ENCODE measurements around the gene SMURF1. TPM values are rescaled to one million over a fixed set of nuclear protein-coding genes. Genes with fewer than 3 reads are reported as not detected.

Gene SMURF1
- total RNA-seq, 1 donor from 2014 or later: 51.3 TPM

- H3K27me3 ChIP-seq (ENCODE audit: control insufficient read depth, insufficient read depth, low read length): no peaks in the 10 kb centered on the region
- no peak for DNase-seq (ENCODE audit: low read depth)
- no peak for TF ChIP-seq CTCF (IDR thresholded peaks at IDR 0.05; ENCODE audit: insufficient read depth, low read length, poor library complexity, severe bottlenecking)
- H3K4me3 ChIP-seq (ENCODE audit: low read depth, low read length): no peak overlapping the region
- H3K36me3 ChIP-seq (ENCODE audit: control insufficient read depth, insufficient read depth, low read length): peaks cover 6% of the 10 kb centered on the region
These were observed 102.4 kb downstream of the SMURF1 start for GRCh38 chr7:99041526-99041925.

GRCh38 chr7:99040104-99040958 is 103.6 kb downstream of the SMURF1 start:
- DNase-seq (ENCODE audit: low read depth): peak; percentile 38
- peaks cover 6% of the 10 kb centered on the region for H3K36me3 ChIP-seq (ENCODE audit: control insufficient read depth, insufficient read depth, low read length)
- no peaks in the 10 kb centered on the region for H3K27me3 ChIP-seq (ENCODE audit: control insufficient read depth, insufficient read depth, low read length)
- no peak overlapping the region for H3K4me3 ChIP-seq (ENCODE audit: low read depth, low read length)
- peak; percentile 69 for TF ChIP-seq CTCF (IDR thresholded peaks at IDR 0.05; ENCODE audit: insufficient read depth, low read length, poor library complexity, severe bottlenecking)

- H3K4me3 ChIP-seq (ENCODE audit: low read depth, low read length): no peak overlapping the region
- H3K27me3 ChIP-seq (ENCODE audit: control insufficient read depth, insufficient read depth, low read length): no peaks in the 10 kb centered on the region
- DNase-seq (ENCODE audit: low read depth): no peak
- no peak for TF ChIP-seq CTCF (IDR thresholded peaks at IDR 0.05; ENCODE audit: insufficient read depth, low read length, poor library complexity, severe bottlenecking)
- H3K36me3 ChIP-seq (ENCODE audit: control insufficient read depth, insufficient read depth, low read length): peaks cover 6% of the 10 kb centered on the region
These were observed 104.5 kb downstream of the SMURF1 start for GRCh38 chr7:99039384-99039891.

- Histone ChIP-seq H3K36me3 (ENCODE audit: control insufficient read depth, insufficient read depth, low read length) (peaks cover 5% of the 10 kb centered on the region), H3K4me3 (ENCODE audit: low read depth, low read length) (no peak overlapping the region), H3K27me3 (ENCODE audit: control insufficient read depth, insufficient read depth, low read length) (no peaks in the 10 kb centered on the region)
- TF ChIP-seq CTCF (IDR thresholded peaks at IDR 0.05; ENCODE audit: insufficient read depth, low read length, poor library complexity, severe bottlenecking): no peak
- DNase-seq (ENCODE audit: low read depth): no peak
These were observed 105.6 kb downstream of the SMURF1 start for GRCh38 chr7:99038086-99038855.

GRCh38 chr7:99037327-99037940 is 106.5 kb downstream of the SMURF1 start:
- no peak overlapping the region for H3K4me3 ChIP-seq (ENCODE audit: low read depth, low read length)
- no peaks in the 10 kb centered on the region for H3K27me3 ChIP-seq (ENCODE audit: control insufficient read depth, insufficient read depth, low read length)
- TF ChIP-seq CTCF (IDR thresholded peaks at IDR 0.05; ENCODE audit: insufficient read depth, low read length, poor library complexity, severe bottlenecking): no peak
- no peak for DNase-seq (ENCODE audit: low read depth)
- peaks cover 5% of the 10 kb centered on the region for H3K36me3 ChIP-seq (ENCODE audit: control insufficient read depth, insufficient read depth, low read length)

Data from kidney epithelial cell (primary cell).